ENCODE results near the gene SYNGR4.

- TF ChIP-seq EZH2 (IDR thresholded peaks at IDR 0.05; ENCODE audit: insufficient read depth, poor library complexity, severe bottlenecking) (no peak), EZH2phosphoT487 (IDR thresholded peaks at IDR 0.05; ENCODE audit: insufficient read depth, low read depth) (no peak)
Observed at GRCh38 chr19:48342414-48342738, 21.8 kb upstream of the SYNGR4 start.
